GM19239 (cell line): ENCODE data around the gene PFKP.

Source experiments
- DNase-seq: peaks from one replicate; pipeline ENCODE4 v3.0.0; 2011; ENCODE audit warnings: low spot score; ENCODE audit not compliant: insufficient read length
- FAIRE-seq: peaks from 2 replicates; lab custom pipeline; 2011; peaks lifted over from hg19 to GRCh38; lab: Jason Lieb, UNC

PFKP gene

GRCh38 chr10:3068201-3068967 lies 1.0 kb downstream of the PFKP start:
- DNase-seq, result peak; percentile 83
- peak; percentile 45 for FAIRE-seq

DNA sequence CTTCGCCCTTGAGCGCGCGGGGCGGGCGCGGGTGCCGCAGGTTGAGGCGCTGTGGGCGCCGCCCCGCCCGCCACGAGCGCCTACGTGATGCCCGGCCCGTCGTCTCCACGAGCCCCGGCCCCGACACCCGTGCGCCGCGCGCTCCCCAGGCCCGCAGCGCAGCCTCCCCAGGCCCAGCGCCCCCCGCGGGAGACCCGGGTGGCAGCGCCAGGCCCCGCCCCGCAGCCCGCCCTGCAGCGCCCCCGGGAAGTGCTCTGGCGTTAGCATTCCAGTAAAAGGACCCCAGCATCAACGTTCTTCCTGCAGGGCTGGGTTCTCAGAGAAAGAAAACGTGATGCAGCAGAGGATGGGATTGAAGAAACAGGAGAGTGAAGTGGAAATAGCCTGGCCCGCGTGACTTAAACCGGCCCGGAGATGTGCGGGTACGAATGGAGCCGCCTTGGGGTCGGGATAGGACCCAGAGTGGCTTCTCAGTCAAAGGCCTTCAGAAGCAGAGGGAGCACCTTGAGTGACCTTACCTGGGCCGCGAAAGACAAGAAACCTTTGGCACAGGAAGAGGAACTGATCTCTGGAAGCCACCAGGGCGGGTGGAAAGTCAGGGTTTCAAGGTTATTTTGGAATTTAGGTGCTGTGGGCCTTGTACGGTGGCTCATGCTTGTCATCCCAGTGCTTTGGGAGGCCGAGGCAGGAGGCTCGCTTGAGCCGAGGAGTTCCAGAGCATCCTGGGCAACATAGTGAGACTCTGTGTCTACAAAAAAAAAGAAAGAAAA lies 1.8 kb downstream of the PFKP start:
- FAIRE-seq (no peak), DNase-seq (peak; percentile 29)

DNA sequence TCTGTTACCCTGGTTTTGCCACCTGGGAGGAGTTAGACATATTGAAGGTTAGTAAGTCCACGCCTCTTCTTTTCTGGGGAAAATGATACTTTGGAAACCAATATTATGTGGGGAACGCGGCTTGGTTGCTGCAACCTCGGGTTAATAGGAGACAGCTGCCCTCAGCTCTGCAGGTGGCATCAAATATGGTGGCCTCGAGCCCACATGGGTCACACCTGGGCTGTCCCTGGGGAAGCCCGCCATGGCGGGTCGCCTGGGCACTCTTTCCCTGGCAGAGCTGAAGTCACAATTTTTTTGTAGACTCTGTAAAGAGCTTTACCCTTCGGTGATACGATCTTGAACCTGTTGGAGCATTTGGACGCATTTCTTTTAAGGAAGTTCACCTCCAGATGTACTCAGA lies 2.5 kb downstream of the PFKP start:
- no peak for FAIRE-seq
- DNase-seq, result no peak

DNA sequence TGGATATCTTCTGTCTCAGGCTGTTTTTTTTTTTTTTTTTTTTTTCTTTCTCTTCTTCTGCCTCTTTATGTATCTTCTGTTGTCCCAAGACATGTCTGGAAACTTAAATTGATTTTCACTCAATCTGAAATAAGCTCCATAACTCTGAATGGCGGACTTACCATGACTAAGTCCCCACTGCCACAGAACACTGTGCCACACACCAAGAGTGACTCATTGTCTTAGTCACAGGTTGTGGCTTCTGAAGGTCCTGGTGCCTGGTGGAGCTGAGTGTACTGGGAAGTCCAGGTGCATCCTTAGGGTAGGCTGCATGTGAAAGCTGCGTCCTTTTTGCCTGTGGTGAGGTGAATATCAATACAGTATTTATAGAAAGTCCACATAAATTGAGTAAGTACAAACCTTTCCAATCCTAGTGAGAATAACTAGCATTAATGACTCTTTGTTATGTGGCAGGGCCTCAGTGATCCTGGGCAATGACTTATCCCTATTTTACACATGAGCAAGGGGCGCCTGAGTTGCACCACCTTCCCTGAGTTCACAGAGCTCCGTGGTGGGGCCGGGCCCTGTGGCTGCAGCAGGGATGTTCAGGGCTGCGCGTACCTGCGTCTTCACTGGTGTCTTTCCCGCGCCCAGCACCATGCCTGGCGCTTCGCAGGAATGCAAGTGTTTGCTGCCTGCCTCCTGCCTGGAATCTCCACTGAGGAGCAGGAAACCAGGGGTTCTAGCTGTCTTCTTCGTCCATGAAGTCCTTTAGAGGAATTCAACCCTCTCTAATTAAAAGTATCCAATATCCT lies 4.3 kb downstream of the PFKP start:
- FAIRE-seq (no peak), DNase-seq (no peak)

- no peak for DNase-seq
Observed at GRCh38 chr10:3072641-3073360, 5.5 kb downstream of the PFKP start.

DNA sequence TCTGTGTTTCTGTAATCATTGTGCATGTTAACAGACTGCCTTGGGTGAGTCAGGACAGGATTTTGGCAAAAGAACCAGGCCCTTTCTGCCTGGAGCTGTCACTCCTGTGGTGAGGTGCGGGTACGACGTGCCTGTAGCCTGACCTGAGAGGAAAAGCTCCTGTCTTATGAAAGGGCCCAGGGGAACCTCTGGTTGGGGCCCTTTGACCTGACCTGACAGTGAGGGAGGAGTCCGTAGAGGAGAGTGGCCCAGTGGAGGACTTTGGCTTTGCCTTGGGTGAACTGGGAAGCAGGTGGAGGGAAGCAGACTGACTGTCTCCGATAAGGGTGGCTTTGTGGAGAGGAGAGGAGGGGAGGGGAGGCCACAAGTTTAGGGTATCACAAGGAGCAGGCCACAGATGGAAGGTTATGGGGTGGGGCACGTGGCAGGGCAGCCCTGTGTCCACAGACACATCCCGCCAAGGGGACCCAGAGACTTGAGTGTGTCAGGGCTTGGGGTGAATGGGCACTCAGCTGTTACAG lies 6.9 kb downstream of the PFKP start:
- FAIRE-seq (no peak), DNase-seq (no peak)

More at GRCh38 chr10:3072641-3073360, 5.5 kb downstream of the PFKP start:
- FAIRE-seq, result no peak

GRCh38 chr10:3074985-3075600 lies 7.7 kb downstream of the PFKP start:
- no peak for FAIRE-seq
- no peak for DNase-seq

GRCh38 chr10:3076138-3076537 lies 8.8 kb downstream of the PFKP start:
- FAIRE-seq, result no peak
- DNase-seq, result no peak

GRCh38 chr10:3077509-3077908 lies 10.2 kb downstream of the PFKP start:
- FAIRE-seq, result no peak
- no peak for DNase-seq

- FAIRE-seq, result no peak
- DNase-seq, result no peak
Observed at GRCh38 chr10:3077940-3078630, 10.7 kb downstream of the PFKP start.

DNA sequence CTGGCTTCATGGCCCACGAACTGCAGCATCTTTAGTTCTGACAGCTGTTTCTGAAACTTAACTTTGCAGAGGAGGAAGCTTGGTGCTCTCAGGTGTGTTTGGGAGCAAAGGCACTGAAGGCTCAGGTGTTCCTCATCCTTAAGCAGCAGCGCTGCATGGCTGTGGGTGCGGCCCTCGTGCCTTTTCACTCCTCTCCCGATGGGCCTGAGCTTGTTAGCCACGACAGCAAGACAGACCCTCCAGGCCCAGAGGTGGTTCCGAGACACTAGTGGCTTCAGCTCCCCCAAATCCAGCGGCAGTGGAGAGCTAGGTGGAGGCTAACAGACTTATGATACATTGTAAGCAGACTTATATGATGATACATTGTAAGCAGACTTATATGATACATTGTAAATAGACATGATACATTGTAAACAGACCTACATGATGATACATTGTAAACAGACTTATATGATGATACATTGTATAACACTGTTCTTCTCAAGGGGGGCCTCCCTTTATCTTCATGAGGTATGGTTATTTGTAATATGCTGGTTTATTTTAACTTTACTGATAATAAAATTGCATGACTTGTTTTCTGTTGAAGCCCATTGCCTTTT lies 14.1 kb downstream of the PFKP start:
- DNase-seq (no peak), FAIRE-seq (no peak)

DNA sequence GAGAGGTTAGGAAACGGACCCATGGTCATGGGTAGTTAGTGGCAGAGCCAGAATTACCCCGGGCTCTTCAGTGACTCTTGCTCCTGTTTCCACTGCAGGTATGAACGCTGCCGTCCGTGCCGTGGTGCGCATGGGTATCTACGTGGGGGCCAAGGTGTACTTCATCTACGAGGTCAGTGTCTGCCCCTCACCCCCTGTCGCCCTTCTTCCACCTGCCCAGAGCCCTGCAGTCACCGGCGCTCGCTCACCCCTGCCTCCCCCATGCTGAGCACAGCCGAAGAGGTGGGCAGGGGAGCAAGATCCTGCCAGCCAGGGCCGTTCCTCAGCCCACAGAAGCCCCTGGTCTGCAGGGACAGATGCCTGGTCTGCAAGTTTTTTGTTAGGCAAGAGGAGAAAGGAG lies 14.9 kb downstream of the PFKP start:
- FAIRE-seq (no peak), DNase-seq (no peak)

DNA sequence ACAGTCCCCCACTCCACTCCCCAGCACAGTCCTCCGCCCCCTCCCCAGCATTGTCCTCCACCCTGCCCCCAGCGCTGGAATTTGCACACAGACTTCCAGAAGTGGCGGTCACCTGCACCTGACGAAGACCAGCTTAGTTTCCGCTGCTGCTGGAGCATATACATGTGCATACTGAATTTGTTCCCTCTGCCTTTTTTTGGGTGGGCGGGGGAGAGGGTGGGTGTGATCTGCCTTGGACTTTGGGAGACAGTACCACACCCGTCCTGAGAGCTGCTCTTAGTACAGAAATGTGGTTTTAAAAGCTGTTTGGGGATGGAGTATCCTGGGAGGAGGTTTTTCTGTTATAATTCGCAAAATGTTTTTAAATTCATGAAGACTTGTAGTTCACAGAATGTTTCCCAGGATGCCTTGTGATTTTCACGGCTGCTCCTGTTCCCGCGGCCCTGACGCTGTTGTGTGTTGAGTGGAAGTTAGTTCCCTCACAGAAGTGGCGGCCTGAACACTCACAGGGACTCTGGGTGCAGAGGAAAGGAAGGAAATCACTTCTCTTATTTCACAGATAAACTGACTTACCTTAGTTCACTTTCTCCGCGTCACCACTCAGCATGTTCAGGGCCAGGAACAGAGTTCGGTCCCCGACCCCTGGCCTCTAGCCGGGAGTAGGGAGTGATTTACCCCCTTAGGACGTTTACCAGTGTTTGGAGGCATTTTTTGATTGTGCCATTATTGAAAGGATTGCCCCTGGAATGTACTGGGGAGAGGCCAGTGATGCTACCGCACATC lies 18.6 kb downstream of the PFKP start:
- DNase-seq (no peak), FAIRE-seq (no peak)

DNA sequence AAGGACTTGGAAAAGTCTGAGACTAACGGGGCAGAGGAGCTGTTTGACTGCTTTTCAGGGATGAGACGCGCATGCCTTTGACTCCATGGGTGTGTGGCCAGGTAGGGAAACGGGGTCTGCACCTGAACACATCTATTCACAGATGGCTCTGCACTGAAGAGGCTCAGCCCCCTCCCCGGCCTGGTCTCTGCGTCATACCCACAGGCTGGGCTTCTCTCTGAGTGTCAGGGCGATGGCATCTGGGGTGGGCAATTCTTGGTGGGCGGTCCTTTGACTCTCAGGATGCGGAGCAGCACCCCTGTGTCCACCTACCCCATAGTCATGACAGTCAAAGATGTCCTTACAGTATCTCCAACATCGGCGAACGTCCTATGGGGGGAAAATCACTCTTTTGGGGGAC lies 23.0 kb downstream of the PFKP start:
- DNase-seq (no peak), FAIRE-seq (no peak)

GRCh38 chr10:3090914-3091787 lies 23.8 kb downstream of the PFKP start:
- no peak for FAIRE-seq

DNA sequence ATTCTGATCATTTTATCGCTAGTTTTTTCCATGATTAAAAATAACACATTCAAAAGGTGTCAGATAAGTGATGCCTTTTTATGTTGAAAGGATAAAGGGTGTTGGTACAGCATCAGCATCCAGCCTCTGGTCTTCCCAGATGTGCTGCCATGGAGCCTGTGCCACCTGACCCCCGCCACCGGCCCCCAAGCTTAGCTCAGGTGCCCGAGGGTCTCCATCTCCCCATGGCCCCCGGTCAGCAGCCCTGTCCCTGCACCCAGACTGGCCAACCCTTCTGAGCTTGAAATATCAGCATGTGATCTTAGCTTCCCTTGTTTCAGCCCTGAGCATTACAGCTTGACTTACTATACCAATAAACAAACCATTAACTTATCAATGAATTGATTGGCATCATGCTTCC lies 24.6 kb downstream of the PFKP start:
- DNase-seq (no peak), FAIRE-seq (no peak)

More at GRCh38 chr10:3090914-3091787, 23.8 kb downstream of the PFKP start:
- no peak for DNase-seq

DNA sequence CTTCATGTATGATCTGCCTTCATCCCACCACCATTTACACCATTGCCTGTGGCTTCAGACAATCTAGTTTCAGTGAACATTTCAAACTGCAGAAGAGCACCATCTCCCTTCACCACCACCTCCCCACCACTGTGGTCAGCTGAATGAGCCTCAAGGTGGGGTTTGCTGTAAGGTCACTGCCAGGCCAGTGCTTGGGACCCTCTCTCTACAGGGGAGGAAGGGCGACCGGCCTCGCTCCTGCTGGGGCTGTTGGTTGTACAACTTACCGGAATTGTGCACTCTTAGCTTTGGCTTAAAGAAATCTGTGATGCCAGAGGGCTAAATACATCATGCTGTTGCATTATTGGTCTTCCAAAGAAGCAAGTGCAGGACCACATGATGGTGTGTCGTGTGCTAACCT lies 26.6 kb downstream of the PFKP start:
- DNase-seq, result no peak
- FAIRE-seq, result no peak
